ENCODE data around the gene SERINC1. TPM values are rescaled to one million over a fixed set of nuclear protein-coding genes. Genes with fewer than 3 reads are reported as not detected.

The SERINC1 gene
- total RNA-seq, 2 donors from 2014 or later = 90.9 to 144 TPM

DNA sequence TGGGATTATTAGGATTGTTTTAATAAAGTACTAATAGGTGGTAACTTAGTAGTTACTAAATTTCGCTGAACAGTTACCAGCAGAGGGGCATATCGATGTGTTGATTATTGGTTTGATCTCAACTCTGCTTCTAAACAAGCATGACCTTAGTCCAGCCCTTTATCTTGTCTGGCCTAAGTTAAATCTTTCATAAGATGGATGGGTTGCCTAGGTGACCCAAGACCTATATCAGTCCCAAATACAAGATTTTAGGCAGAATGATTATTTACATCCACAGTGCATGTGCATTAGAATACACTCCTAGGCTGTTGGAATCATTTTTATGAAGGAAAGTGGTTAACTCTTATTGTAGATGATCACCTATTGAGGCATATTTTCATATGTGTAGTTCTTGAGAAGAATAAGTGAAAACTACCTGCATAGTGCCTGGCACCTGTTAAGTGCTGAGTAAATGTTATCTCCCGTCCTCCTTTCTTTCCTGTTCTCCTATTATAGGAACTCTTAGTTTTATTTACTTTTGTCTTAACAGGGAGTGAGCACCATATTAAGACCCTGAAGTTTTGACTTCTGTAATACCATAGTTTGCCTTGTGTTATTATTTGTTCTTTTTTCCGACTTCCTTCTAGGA, 71.0 kb downstream of the SERINC1 start:
- ATAC-seq = no peak
- no peak for DNase-seq
- intact Hi-C loops (cut with DNase I, micrococcal nuclease) = no loop called here

DNA sequence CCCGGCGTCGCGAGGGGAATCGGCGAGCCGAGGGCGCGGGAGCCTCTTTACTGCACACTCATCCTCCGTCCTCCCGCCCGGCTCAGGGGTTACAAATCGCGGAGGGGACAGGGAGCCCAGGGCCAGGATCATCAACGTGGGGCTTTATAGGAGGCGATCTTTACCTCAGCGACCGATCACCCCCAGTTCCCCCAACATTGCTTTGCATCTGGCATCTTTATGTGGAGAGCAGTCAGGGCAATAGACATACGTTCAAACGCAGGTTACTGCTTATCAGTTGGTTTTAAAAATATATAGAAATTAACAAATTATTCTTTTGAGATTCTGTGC, 71.5 kb downstream of the SERINC1 start:
- ATAC-seq (no peak), DNase-seq (no peak)

DNA sequence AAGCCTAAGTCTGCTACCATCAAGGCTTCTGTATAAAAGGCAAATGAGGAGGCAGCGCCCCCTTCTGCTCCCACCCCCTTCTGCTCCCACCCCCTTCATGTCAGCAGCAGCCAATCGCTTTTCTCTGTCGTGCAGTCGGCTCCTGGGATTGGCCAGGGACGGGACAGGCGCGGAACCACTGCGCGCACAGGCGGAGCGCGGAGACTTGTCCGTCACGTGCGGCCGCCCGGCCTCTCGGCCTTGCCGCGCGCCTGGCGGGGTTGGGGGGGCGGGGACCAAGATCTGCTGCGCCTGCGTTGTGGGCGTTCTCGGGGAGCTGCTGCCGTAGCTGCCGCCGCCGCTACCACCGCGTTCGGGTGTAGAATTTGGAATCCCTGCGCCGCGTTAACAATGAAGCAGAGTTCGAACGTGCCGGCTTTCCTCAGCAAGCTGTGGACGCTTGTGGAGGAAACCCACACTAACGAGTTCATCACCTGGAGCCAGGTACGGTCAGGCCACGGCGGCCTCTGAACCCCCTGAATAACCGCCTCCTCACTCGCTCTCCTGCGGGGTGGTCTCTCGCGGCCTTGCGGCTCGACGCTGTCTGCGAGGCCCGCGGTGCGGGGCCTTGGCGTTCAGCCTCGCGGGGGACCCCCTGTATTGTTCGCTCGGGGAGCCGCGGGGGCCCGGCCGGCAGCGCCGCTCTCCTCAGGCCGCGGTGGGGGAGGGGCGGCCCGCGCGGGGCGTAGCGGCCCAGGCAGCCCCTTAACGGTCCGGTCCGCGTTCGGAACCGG, 72.1 kb downstream of the SERINC1 start, which contains the start of gene HSF2:
Gene HSF2, plus strand, starts transcription at position 305 of the 773 bp plus-strand sequence. Its CDS starts 86 bp downstream, at position 391.
- peak; percentile 93 to 98 for DNase-seq
- intact Hi-C loops (cut with DNase I, micrococcal nuclease) = loop anchor here in 1 of 2 donors (5.0 kb wide), 1 partner anchor 73 kb away; the partner anchor contains the start of gene SERINC1
- peak; percentile 99 for ATAC-seq

More for the DNA sequence above, 71.5 kb downstream of the SERINC1 start:
- intact Hi-C loops (cut with DNase I, micrococcal nuclease) = no loop called here

GRCh38 chr6:122399055-122399347, 72.6 kb downstream of the SERINC1 start:
- no peak for ATAC-seq
- intact Hi-C loops (cut with DNase I, micrococcal nuclease) = loop anchor here in 1 of 2 donors (5.0 kb wide), 1 partner anchor 73 kb away; the partner anchor contains the start of gene SERINC1
- DNase-seq = no peak

DNA sequence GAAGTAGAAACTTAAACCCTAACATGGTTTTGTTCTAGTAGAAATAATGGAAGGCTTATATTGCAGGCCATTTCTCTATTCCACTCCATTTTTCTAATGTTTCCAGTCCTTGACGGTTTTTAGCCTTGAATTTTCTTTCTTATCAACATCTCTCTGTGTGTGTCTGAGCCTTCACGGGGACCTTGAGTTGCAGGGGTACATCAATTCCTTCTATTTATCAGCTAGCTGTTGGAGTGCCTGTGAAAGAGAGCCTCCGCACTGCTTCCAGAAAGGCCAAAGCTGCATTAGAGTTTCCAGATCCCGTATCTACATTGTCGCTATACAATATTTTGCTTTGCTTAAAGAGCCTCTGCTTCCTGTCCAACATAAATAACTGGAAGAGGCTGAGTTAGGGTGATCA, 77.6 kb downstream of the SERINC1 start:
- ATAC-seq = no peak
- intact Hi-C loops (cut with DNase I, micrococcal nuclease) = no loop called here
- no peak for DNase-seq

DNA sequence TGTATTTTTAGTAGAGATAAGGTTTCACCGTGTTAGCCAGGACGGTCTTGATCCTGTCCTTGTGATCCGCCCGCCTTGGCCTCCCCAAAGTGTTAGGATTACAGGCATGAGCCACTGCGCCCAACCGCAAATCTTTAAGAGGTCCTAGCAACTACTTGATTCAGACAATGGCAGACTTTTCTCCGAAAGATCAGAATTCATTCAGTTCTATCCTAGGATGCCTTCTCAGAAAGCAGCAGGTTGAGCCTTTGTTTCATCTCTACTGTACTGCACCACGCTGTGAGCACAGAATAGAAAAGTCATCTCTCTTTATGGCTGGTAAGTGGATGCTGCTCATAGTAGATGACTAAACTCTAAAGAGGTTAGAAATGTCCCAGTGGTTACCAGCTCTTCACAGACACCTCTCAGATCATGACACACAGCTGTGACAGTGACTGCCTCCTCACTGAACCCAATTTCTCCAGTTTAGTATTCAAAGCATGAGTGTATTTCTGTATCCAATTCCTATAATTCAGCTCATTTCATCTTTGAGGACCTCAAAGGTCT, 78.2 kb downstream of the SERINC1 start:
- no peak for ATAC-seq
- no peak for DNase-seq
- intact Hi-C loops (cut with DNase I, micrococcal nuclease) = no loop called here

Other genes with a start within 250 kb of the SERINC1 start
- 1 to 10 TPM; 4.0 to 5.8 TPM for gene HSF2, start 72.2 kb downstream of the SERINC1 start, total RNA-seq
- gene PKIB, start 138.6 kb upstream of the SERINC1 start, total RNA-seq = 100 to 1,000 TPM; 140 to 169 TPM

Measured in left colon (tissue), 2 donors.